A549 (cell line): ENCODE data around the gene RGS19. TPM values are rescaled to one million over a fixed set of nuclear protein-coding genes. Genes with fewer than 3 reads are reported as not detected.
A peak's percentile ranks its signal among the peaks of the same experiment; 100 is the strongest.

Experiments
- ATAC-seq, 2 experiments: fragments of 200-7000 bp in 1 of 2; fragments of >200 bp in 1 of 2; cut with Nextera tagmentation in 1 of 2; cut with Tn5 transposase in 1 of 2; 3 replicates each; pipeline versions ENCODE4 v1.8.0 to v1.9.1; 2018 to 2020; ENCODE audit warnings: mild to moderate bottlenecking in 1 of 2, moderate library complexity in 1 of 2
- CTCF ChIA-PET: fragments of 300-600 bp; sonication (Branson Sonifier 250); formaldehyde crosslinking; extraction: SDS; loops from one replicate; lab custom pipeline; 2021; ENCODE audit warnings: antibody characterized with exemption, inconsistent platforms; lab: Yijun Ruan, JAX
- POLR2A ChIA-PET: fragments of 350-600 bp; formaldehyde crosslinking; extraction: SDS; loops from one replicate; lab custom pipeline; 2021; ENCODE audit warnings: antibody characterized with exemption, inconsistent platforms; lab: Yijun Ruan, JAX
- DNase-seq, 2 experiments: peaks; one replicate each; pipeline versions ENCODE4 v3.0.0 to v3.0.0-alpha.2; 2011 to 2016; ENCODE audit warnings: low read depth in 1 of 2, low spot score in 1 of 2
- FAIRE-seq: peaks from 2 replicates; lab custom pipeline; 2011; peaks lifted over from hg19 to GRCh38; lab: Jason Lieb, UNC
- H3K27ac ChIP-seq, 2 experiments: fragments of >200 bp; sonication (Bioruptor Twin); formaldehyde crosslinking; 3 replicates each; pipeline ENCODE4 v1.5.1; 2016 to 2017
- H3K4me1 ChIP-seq: fragments of >200 bp; sonication (Bioruptor Twin); formaldehyde crosslinking; 3 replicates; pipeline ENCODE4 v1.6.1; 2016
- H3K4me2 ChIP-seq: fragments of >200 bp; sonication (Bioruptor Twin); formaldehyde crosslinking; 3 replicates; pipeline ENCODE4 v1.6.1; 2016
- H3K4me3 ChIP-seq: fragments of >200 bp; sonication (Bioruptor Twin); formaldehyde crosslinking; 3 replicates; pipeline ENCODE4 v1.5.1; 2016
- H3K9me3 ChIP-seq: fragments of >200 bp; sonication (Bioruptor Twin); formaldehyde crosslinking; 3 replicates; pipeline ENCODE4 v1.6.1; 2016
- CTCF ChIP-seq: fragments of >200 bp; sonication (Bioruptor Twin); formaldehyde crosslinking; IDR thresholded peaks from 3 replicates; pipeline ENCODE4 v1.5.1; 2016
- EP300 ChIP-seq, 2 experiments: fragments of >200 bp; sonication (Bioruptor Twin); formaldehyde crosslinking; IDR thresholded peaks; 2 replicates in 1 of 2; 3 replicates in 1 of 2; pipeline ENCODE4 v1.6.1; 2016 to 2017
- ESRRA ChIP-seq: fragments of 150-350 bp; IDR thresholded peaks from 2 replicates; pipeline ENCODE4 v1.6.1; 2014; ENCODE audit warnings: mild to moderate bottlenecking, low read length, borderline replicate concordance
- FOXS1 ChIP-seq: fragments of 250-450 bp; sonication (Bioruptor Pico); IDR thresholded peaks from 2 replicates; pipeline ENCODE4 v1.5.0; 2020; ENCODE audit warnings: mild to moderate bottlenecking, moderate library complexity
- HEYL ChIP-seq: fragments of 250-450 bp; sonication (Bioruptor Pico); IDR thresholded peaks from 2 replicates; pipeline ENCODE4 v1.8.0; 2021; ENCODE audit warnings: mild to moderate bottlenecking, moderate library complexity
- HOXA7 ChIP-seq: fragments of 250-450 bp; sonication (Bioruptor Pico); IDR thresholded peaks from 2 replicates; pipeline ENCODE4 v1.5.0; 2020; ENCODE audit warnings: mild to moderate bottlenecking, moderate library complexity
- HOXB13 ChIP-seq: fragments of 250-450 bp; sonication (Bioruptor Pico); IDR thresholded peaks from 2 replicates; pipeline ENCODE4 v1.5.0; 2020; ENCODE audit warnings: low read depth, mild to moderate bottlenecking, moderate library complexity
- JUNB ChIP-seq: fragments of >200 bp; sonication (Bioruptor Twin); formaldehyde crosslinking; IDR thresholded peaks from 2 replicates; pipeline ENCODE4 v1.6.1; 2016
- MAFK ChIP-seq: fragments of 450-650 bp; IDR thresholded peaks from 2 replicates; pipeline ENCODE4 v1.6.1; 2014; ENCODE audit not compliant: partially characterized antibody
- MAX ChIP-seq: IDR thresholded peaks from 2 replicates; pipeline ENCODE4 v1.6.1; 2012
- MAZ ChIP-seq: fragments of 150-350 bp; IDR thresholded peaks from 2 replicates; pipeline ENCODE4 v1.6.1; 2014; ENCODE audit warnings: antibody characterized with exemption, low read depth, low read length, borderline replicate concordance
- PBX3 ChIP-seq: IDR thresholded peaks from 2 replicates; pipeline ENCODE4 v1.6.1; 2012
- PHF8 ChIP-seq: fragments of 200-600 bp; sonication (generic); IDR thresholded peaks from 2 replicates; pipeline ENCODE4 v1.6.1; 2016; ENCODE audit warnings: low read depth, mild to moderate bottlenecking, antibody characterized with exemption, moderate library complexity, borderline replicate concordance
- POLR2AphosphoS2 ChIP-seq: conservative IDR thresholded peaks from 2 replicates; pipeline ENCODE4 v1.6.1; 2012; ENCODE audit warnings: low read length, improper control_type of control experiment, inconsistent platforms
- RAD21 ChIP-seq, 2 experiments: fragments of >200 bp in 1 of 2; sonication (Bioruptor Twin) in 1 of 2; formaldehyde crosslinking in 1 of 2; IDR thresholded peaks in 1 of 2; conservative IDR thresholded peaks in 1 of 2; 2 replicates in 1 of 2; 3 replicates in 1 of 2; pipeline ENCODE4 v1.6.1; 2012 to 2018; ENCODE audit warnings: inconsistent platforms in 1 of 2
- RARB ChIP-seq: fragments of 250-450 bp; sonication (Bioruptor Pico); IDR thresholded peaks from 2 replicates; pipeline ENCODE4 v1.8.0; 2021; ENCODE audit warnings: mild to moderate bottlenecking, moderate library complexity
- RFX5 ChIP-seq: fragments of 450-650 bp; IDR thresholded peaks from 2 replicates; pipeline ENCODE4 v1.7.1; 2014; ENCODE audit warnings: antibody characterized with exemption, mild to moderate bottlenecking, moderate library complexity
- RNF2 ChIP-seq: fragments of 200-600 bp; sonication (generic); IDR thresholded peaks from 2 replicates; pipeline ENCODE4 v1.6.1; 2016; ENCODE audit warnings: low read depth, mild to moderate bottlenecking, antibody characterized with exemption, moderate library complexity, borderline replicate concordance
- SMC3 ChIP-seq: fragments of >200 bp; sonication (Bioruptor Twin); formaldehyde crosslinking; IDR thresholded peaks from 3 replicates; pipeline ENCODE4 v1.6.1; 2018; ENCODE audit warnings: inconsistent platforms
- SREBF2 ChIP-seq: fragments of 450-650 bp; IDR thresholded peaks from 2 replicates; pipeline ENCODE4 v1.6.1; 2014; ENCODE audit warnings: mild to moderate bottlenecking, moderate library complexity
- ZSCAN20 ChIP-seq: fragments of 250-450 bp; sonication (Bioruptor Pico); IDR thresholded peaks from 2 replicates; pipeline ENCODE4 v1.8.0; 2022; ENCODE audit warnings: mild to moderate bottlenecking, moderate library complexity
- WGBS: methylation state at CpG from one replicate; pipeline ENCODE4 v1.1.6; 2017; ENCODE audit errors: missing lambda C conversion rate; 5-methylcytosine and 5-hydroxymethylcytosine counted together
- polyA plus RNA-seq, 4 experiments: library from polyadenylated mRNA; depleted of rRNA in 3 of 4; stranded (reverse); fragments of >200 nt; fragmentation: RNase III in 1 of 4; extraction: RNeasy Plus Mini Kit Qiagen cat#74134 plus additional on column Dnase treatment in 1 of 4; gene quantifications; 2 replicates in 3 of 4; 3 replicates in 1 of 4; pipeline ENCODE4 v1.2.3, GENCODE V29; 2011 to 2017

RGS19 gene
- polyA plus RNA-seq, 2 of the 4 experiments (the other 2 are of a cell fraction): 13.8 to 18.8 TPM

GRCh38 chr20:64101731-64102621 is 22.7 kb upstream of the RGS19 start:
- DNase-seq: peak; percentile 41 to 79

GRCh38 chr20:64100946-64101688 is 21.8 kb upstream of the RGS19 start:
- Histone ChIP-seq H3K4me3 (no peak overlapping the region; the same call in 2 of the 3 replicates), H3K4me1 (0 out of 3 replicates have a peak, but pooled peaks cover 6% of the 10 kb centered on the region), H3K4me2 (peak overlapping the region; percentile 100), H3K9me3 (no peaks in the 10 kb centered on the region), H3K27ac (no peak overlapping the region)
- FAIRE-seq: no peak
- ChIA-PET POLR2A (no interaction called here), CTCF (interaction anchor here (0.7 to 6.1 kb wide), 16 partner anchors 11 to 579 kb away, joined by 3 to 58 read pairs (median 4); partner anchors contain the start of gene LKAAEAR1)
- TF ChIP-seq ESRRA (no peak), ZSCAN20 (no peak), EP300 (IDR thresholded peaks at IDR 0.05) (no peak), JUNB (no peak), MAFK (no peak), MAZ (no peak), RARB (no peak), HEYL (no peak)
- 58% methylated on average over 7 of the region's 9 CpGs for WGBS
- no peak for ATAC-seq
- no peak for DNase-seq

More at GRCh38 chr20:64101731-64102621, 22.7 kb upstream of the RGS19 start:
- ATAC-seq (peak; percentile 70 to 92), FAIRE-seq (no peak)
- peak overlapping the region; percentile 81 to 91 for H3K27ac ChIP-seq
- TF ChIP-seq POLR2AphosphoS2: no peak
- TF ChIP-seq HOXB13 (CRISPR knock-in tag): no peak
- TF ChIP-seq HOXA7: no peak
- TF ChIP-seq RAD21 (conservative IDR thresholded peaks at IDR 0.05 in 1 of 2, IDR thresholded peaks at IDR 0.05 in 1 of 2): peak; percentile 27 to 63
- TF ChIP-seq CTCF: peak; percentile 96
- TF ChIP-seq PHF8: peak; percentile 29; the same call in 1 of the 2 replicates
- no peak for TF ChIP-seq RNF2
- TF ChIP-seq SMC3: peak; percentile 44
- 0 out of 2 replicates have a peak, but pooled peaks have one; percentile 36 for TF ChIP-seq MAX
- POLR2A ChIA-PET: no interaction called here
- 0 out of 3 replicates have a peak, but pooled peaks cover 6% of the 10 kb centered on the region for H3K4me1 ChIP-seq
- CTCF ChIA-PET: interaction anchor here (0.7 to 6.1 kb wide), 22 partner anchors 9 to 580 kb away, joined by 3 to 58 read pairs (median 4); partner anchors contain the start of genes LKAAEAR1, OPRL1 and RGS19
- peak overlapping the region; percentile 71 for H3K4me3 ChIP-seq
- peak overlapping the region; percentile 100 for H3K4me2 ChIP-seq
- H3K9me3 ChIP-seq: no peaks in the 10 kb centered on the region
- WGBS: 11% methylated on average over 14 of the region's 64 CpGs

GRCh38 chr20:64100566-64100888 is 21.2 kb upstream of the RGS19 start:
- 46% methylated on average over 4 of the region's 4 CpGs for WGBS
- POLR2A ChIA-PET: no interaction called here
- H3K4me1 ChIP-seq: 0 out of 3 replicates have a peak, but pooled peaks cover 6% of the 10 kb centered on the region
- FAIRE-seq (no peak), DNase-seq (no peak), ATAC-seq (no peak)
- no peak overlapping the region for H3K27ac ChIP-seq
- TF ChIP-seq ZSCAN20 (no peak), HEYL (no peak), SREBF2 (no peak), SMC3 (no peak), POLR2AphosphoS2 (no peak), FOXS1 (CRISPR knock-in tag) (no peak), PBX3 (no peak), RFX5 (no peak), RARB (no peak)
- no peak overlapping the region for H3K4me2 ChIP-seq
- CTCF ChIA-PET: interaction anchor here (0.7 to 6.1 kb wide), 5 partner anchors 10 to 21 kb away, joined by 4 to 58 read pairs (median 20); partner anchors contain the start of genes LKAAEAR1 and OPRL1
- H3K4me3 ChIP-seq: no peak overlapping the region
- no peaks in the 10 kb centered on the region for H3K9me3 ChIP-seq
